ENCODE measurements around the gene FSTL4. TPM values are rescaled to one million over a fixed set of nuclear protein-coding genes. Genes with fewer than 3 reads are reported as not detected.

The FSTL4 gene
- total RNA-seq, 1 experiment from 2014 or later = 2.1 TPM

DNA sequence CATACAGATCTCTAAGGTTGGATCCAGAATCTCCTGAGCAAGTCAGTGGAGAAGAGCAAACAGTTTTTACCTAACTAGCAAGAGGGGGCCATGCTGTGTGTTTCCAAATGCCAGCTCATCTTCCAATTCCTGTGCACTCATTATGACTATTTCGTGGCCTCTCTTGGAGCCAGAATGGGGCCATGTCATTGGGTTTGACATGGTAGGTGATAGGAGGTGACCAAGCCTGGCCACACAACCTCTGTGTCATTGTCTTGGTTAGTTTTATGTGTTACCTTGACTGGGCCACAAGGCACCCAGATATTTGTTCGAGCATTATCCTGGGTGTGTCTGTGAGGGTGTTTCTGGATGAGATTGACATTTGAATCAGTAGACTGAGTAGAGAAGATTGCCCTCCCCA lies 354.4 kb downstream of the FSTL4 start:
- in situ Hi-C loops (cut with HindIII; ENCODE audit: low pct_unique_long_range_greater_than_20kb, low sequenced_read_pairs) = no loop called here
- DNase-seq (ENCODE audit: low read depth, low spot score) = no peak

DNA sequence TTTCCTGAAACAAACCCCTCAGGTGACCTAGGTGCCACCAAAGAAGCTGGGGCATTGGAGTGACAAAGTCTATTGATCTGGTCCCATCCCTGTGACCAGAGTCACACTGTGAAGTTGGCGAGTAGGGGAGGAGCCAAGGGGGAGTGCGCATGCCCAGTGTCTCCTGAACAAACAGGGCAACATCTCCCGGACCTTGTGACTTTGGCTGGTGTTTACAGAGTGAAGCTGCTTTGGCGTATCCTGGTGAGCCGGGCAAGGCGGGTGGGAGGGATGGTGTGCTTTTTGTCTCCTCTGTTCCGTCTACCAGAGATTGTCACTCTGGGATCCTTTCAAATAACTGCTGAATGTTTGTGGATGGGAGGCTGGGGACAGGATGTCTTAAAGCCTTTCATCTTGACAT lies 356.1 kb downstream of the FSTL4 start:
- no peak for DNase-seq (ENCODE audit: low read depth, low spot score)
- in situ Hi-C loops (cut with HindIII; ENCODE audit: low pct_unique_long_range_greater_than_20kb, low sequenced_read_pairs) = no loop called here

DNA sequence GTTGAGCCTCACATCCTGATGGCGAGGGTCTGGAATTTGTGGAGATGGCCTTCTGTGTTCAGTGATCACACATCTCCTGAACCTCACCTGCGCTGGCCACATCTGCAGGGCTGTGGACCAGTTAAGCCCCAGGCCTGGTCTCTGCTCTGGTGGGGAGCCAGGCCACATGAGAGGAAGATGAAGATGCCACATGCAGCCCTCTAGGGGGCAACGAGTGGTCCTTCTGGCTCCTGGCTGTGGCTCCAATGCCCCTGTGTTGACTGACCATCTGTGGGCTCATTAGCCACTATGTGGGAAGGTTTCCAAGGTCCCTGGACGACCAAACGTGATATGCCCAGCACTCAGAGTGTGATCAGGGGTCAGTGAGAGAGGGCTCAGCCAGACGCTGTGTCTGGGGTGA lies 357.5 kb downstream of the FSTL4 start:
- in situ Hi-C loops (cut with HindIII; ENCODE audit: low pct_unique_long_range_greater_than_20kb, low sequenced_read_pairs) = no loop called here
- DNase-seq (ENCODE audit: low read depth, low spot score) = no peak

DNA sequence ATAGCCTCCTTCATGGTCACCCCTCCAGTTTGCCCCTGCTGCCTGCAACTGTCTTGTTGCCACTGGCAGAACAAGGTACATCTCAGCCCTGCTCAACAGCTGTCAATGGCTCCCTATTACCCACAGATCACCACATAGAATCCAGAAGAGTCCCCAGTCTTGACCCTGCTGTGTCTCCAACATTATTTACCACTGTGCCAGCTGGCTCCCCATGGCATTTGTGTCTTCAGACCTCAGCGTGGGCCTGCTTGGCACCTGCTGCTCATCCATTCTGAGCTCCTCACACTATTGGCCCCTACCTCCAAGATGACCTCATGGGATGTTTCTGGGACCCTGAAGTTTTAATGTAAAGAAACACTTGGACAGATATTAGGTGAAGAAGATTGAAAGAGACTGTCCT lies 358.7 kb downstream of the FSTL4 start:
- no peak for DNase-seq (ENCODE audit: low read depth, low spot score)
- in situ Hi-C loops (cut with HindIII; ENCODE audit: low pct_unique_long_range_greater_than_20kb, low sequenced_read_pairs) = no loop called here

DNA sequence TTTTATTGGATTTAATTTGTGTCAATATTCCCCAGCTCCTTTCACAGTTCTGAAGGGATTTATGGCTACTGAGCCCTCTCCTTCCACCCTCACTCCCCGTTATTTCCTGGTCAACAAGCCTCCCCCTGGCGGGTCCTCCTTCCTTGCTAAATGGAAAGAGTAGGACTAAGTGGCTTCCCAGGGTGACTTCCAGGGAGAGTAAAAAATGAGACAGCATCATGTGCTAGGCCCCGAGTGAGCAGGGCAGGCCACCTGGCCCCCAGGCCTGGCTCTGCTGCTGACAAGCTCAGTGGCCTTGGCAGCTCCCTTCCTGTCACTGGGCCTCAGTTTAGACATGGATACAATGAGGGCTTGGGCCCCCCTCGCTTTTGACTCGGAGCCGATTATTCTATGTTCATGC lies 359.3 kb downstream of the FSTL4 start:
- DNase-seq (ENCODE audit: low read depth, low spot score) = no peak
- in situ Hi-C loops (cut with HindIII; ENCODE audit: low pct_unique_long_range_greater_than_20kb, low sequenced_read_pairs) = no loop called here

DNA sequence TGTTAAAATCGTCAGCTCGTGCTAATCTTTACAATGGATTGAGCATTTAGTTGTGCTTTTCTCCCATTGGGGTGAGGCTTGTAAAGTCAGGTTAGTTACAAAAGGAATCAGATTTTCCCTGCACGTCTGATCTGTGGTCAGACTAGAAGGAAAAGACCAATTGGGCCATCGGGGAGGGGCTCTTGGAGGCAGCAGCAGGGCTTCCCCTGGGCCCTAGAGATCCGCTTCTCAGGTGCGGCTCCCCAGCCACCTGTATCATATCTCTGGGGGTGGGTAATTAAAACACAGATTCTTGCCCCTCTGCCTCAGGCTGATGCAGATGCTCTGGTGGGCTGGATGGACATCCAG lies 360.2 kb downstream of the FSTL4 start:
- no peak for DNase-seq (ENCODE audit: low read depth, low spot score)
- in situ Hi-C loops (cut with HindIII; ENCODE audit: low pct_unique_long_range_greater_than_20kb, low sequenced_read_pairs) = no loop called here

DNA sequence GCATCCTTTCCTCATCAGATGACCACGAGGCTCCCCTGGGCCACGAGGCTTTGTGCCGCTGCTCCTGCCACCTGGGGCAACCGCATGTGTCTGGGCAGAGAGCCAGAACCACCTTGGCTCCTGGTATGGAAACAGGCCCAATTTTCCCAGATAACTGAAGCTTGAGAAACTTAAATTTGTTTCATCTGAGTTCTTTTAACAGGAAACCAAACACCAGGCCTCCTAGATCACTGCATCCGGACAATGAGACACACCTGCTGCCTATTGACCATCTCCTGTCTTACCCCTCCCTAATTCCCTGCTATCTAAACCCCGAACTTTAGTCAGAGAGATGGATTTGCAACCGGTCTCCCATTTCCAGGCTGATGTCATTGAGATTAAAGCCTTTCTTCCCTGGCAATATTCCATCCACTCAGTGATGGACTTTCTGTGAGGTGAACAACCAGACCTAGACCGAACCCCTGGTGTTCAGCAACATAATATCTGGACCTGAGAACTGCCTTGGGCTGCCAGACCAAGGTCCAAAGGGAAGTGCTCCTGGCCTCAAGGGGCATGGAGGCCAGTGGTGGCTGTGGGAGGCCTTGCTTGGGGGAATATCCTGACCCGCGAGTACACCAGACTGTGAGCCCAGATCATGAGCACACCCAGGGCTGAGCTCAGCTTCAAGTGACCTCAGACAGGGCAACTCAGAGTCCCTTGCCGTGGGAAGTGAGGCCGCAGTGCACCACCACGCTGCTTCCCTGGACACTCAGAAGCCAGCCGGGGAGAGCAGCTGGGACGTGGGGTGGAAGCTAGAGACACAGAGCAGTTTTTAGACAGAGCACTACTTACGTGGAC lies 360.8 kb downstream of the FSTL4 start:
- in situ Hi-C loops (cut with HindIII; ENCODE audit: low pct_unique_long_range_greater_than_20kb, low sequenced_read_pairs) = no loop called here
- no peak for DNase-seq (ENCODE audit: low read depth, low spot score)

DNA sequence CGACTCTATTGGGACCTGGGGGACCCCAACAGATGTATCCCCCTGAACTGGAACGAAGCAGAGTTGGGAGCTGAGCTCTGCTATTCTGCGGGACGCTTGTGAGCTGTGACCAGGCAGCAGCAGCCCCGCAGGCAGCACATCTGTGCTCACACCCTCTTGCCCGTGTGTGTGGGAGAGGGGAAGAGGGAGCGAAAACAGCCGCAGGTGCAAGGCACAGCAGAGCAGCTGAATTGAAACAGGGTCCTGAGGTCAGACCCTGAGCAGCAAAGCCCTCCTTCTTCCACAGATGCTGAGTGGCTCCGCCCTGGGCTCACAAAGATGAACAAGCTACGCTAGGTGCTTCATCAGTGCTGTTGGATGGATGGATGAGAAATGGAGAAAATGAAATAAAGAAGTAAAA lies 361.8 kb downstream of the FSTL4 start:
- in situ Hi-C loops (cut with HindIII; ENCODE audit: low pct_unique_long_range_greater_than_20kb, low sequenced_read_pairs) = no loop called here
- no peak for DNase-seq (ENCODE audit: low read depth, low spot score)

DNA sequence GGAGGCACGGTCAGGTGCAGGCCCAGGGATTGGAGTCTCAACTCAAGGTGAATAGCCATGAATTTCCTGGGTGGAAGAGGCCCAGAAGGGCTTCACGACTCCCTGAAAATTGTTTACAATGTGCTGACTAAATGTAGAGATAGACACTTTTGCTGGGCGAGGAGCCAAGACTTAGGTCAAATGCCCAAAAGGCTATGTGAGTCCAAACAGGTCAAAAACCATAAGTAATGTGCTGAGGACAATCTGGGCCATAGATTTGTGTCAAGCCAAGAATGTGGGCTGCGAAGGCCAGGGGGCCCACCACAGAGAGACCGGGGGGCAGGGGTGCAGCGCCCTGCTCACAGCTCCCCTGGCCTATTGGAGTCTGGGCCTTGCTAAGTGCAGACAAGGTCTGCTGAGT lies 362.7 kb downstream of the FSTL4 start:
- no peak for DNase-seq (ENCODE audit: low read depth, low spot score)
- in situ Hi-C loops (cut with HindIII; ENCODE audit: low pct_unique_long_range_greater_than_20kb, low sequenced_read_pairs) = no loop called here

DNA sequence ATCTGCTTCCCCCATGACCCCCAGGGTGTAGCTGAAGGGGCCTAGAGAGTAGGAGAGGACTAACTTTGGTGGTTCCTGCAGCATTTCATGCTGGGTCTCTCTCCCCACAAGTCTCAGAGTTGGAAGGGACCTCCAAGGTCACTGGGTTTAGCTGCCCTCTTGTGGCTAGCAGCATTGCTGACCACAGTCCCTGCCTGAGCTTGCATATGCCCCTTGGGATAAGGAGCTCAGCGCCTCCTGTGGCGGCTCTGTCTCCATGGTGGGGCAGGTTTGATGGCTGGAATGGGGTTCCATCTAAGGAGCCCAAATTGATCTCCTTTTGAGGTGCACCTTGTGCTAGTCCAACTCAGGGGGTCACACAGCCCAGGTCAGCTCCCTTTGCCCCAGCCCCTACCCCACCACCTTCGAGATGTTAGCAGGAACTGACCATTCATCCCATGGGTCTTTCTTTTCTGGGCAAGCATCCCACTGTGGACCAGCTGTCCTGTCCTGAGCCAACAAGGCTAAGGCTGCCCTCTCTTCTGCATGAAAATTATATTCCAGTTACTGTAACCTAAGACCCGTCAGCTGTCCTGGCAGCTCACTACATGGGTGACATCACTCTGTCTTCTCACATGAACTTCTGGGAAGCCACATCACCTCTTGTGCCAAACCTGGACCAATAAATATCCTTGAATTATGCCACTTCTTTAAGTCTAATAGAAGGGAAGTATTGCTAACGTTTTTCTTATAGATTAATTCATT lies 364.3 kb downstream of the FSTL4 start:
- peak; percentile 90 for DNase-seq (ENCODE audit: low read depth, low spot score)
- in situ Hi-C loops (cut with HindIII; ENCODE audit: low pct_unique_long_range_greater_than_20kb, low sequenced_read_pairs) = no loop called here

DNA sequence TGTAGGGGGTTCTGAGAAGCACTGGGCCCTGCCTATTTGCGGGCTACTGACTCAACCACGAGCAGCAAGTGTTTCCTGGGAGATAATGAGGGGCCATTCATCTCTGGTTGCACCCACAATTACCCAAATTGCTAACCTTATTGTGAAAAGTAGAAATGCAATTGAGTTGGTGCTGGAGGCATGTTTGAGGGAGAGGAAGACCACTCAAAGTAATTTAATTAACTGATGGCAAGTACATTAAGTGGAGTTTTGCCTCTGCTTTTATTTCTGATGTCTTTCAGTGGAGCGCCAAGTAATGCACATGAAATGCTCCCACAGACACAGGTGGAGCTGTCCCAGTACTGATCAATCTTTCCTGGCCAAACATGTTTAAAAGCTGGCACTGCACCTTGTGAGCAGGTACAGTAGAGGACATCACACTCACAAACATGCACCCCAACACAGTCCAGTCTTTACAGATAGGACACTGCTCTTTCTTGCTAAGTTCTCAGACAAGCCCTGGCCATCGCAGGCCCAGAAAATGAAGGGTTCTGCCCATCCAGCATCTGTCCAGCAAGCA lies 365.1 kb downstream of the FSTL4 start:
- in situ Hi-C loops (cut with HindIII; ENCODE audit: low pct_unique_long_range_greater_than_20kb, low sequenced_read_pairs) = no loop called here
- no peak for DNase-seq (ENCODE audit: low read depth, low spot score)

DNA sequence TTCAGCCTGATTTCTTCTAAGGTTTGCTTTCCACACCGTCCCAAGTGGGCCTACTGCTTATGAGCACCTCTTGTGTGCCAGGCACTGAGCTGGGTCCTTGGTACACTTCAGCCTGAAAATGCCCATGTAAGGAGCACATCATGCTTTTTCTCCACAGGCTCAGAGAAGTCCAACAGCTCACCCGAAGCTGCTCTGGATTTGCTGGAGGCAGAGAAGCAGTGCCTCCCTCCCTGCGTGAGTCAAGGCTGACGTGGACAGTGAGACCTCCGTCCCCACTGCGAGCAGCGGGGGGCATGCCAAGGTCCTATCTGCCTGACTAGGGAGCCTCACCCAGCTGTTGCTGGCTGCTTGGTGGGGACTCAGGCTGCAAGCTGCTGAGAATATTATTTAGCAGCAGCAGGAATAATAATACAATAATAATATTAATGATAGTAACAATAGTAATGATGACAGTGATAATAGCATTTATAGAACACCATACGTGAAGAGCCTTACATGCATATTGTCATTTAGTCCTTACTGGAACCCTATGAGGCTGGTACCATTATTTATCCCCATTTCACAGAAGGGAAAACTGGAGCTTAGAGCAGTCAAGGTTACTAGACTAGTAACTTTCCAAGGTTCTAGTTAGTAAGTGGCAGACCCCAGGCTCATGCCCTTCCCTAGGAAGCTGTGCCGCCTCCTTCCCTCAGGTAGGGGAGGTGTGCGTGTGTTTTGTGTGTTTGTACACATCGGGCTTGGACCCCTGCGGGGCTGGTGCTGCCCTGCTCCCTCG lies 365.8 kb downstream of the FSTL4 start:
- DNase-seq (ENCODE audit: low read depth, low spot score) = no peak
- in situ Hi-C loops (cut with HindIII; ENCODE audit: low pct_unique_long_range_greater_than_20kb, low sequenced_read_pairs) = no loop called here

DNA sequence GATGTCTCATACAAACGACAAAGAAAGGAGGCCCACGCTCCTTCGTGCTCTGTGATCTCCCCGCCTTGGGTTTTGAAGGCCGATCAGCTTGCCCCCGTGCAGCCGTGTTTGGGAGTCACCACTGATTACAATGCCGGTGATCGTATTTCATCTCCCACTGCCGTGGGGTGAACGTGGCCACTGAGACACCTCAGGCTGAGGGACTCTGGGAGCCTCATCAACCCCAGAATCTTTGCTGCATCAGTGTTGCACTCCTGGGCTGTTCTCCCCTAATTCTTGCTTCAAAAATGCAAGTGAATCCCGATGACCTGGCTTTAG lies 366.3 kb downstream of the FSTL4 start:
- DNase-seq (ENCODE audit: low read depth, low spot score) = no peak
- in situ Hi-C loops (cut with HindIII; ENCODE audit: low pct_unique_long_range_greater_than_20kb, low sequenced_read_pairs) = no loop called here

DNA sequence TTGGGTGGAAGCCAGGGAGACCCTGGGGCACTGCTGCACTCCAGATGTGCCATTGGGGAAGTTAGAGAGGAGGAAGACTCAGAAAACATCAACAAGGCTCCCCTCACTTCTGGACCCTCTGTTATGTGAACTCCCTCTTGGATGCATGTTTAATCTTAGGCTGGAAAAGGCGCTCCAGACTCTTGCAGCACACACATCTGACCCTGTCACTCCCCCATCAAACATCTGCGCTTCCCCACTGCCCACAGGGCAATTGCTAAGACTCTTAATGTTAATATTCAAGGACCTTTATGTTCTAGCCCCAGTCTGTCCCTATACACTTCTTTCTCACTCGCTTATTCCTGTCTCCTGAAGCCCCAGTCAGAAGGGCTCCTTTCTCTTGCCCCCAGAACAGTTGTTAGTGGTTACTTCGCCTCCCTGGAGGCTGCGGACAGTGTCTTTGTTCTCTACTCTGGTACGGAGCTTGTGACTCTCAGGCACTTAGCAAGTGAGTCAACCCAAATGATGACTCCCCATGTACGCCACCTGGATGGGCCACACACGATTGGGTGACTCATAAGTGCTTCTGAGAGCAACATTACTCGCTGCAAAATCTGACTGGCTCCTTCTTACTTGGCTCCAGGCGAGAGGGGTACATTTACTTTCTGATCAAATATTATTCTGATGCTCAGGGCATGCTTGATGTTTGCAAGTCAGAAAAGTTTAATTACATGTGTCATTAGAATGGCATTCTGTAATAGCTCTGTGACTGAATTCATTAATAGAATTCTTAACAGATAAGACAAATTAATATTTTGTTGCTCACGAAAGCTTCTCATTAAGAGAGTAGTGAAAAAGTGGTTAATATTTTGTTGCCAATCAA lies 366.9 kb downstream of the FSTL4 start:
- DNase-seq (ENCODE audit: low read depth, low spot score) = peak; percentile 89
- in situ Hi-C loops (cut with HindIII; ENCODE audit: low pct_unique_long_range_greater_than_20kb, low sequenced_read_pairs) = no loop called here

DNA sequence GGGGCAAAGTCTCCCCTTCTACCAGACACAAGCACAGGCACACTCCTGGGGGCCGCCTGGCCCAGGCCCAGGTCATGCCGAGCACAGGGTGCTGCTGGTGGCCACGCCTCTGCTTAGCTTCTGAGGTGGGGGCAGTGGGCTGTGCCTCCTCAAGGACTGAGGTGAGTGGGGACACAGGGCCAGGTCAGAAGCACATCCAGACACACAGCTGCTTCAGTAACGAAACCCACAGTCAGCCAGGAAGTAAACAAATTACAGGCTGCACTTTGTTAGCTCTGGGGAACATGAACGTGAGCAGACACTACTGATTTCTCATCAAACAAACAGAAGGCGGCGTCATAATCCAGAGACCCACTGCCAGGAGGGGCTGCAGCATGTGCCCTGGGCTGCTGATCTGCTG lies 368.1 kb downstream of the FSTL4 start:
- in situ Hi-C loops (cut with HindIII; ENCODE audit: low pct_unique_long_range_greater_than_20kb, low sequenced_read_pairs) = no loop called here
- DNase-seq (ENCODE audit: low read depth, low spot score) = no peak

DNA sequence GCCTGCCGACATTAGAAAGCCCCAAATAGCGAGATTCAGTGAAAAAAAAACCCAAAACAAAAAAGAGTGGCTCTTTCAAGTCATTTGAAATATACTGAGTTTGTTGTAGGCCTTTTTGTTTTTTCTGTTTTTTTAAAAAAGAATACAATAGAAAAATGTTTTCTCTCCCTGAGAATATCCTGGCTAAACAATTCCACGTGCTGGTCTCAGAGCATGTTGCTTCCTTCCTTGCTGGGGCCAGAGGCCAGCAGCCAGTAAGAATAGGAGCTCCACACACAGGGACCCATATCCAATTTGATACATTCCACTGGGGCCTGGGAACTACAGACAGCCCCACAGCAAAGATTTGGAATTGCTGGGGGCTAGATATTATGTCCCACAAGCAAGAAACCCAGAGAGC lies 369.1 kb downstream of the FSTL4 start:
- no peak for DNase-seq (ENCODE audit: low read depth, low spot score)
- in situ Hi-C loops (cut with HindIII; ENCODE audit: low pct_unique_long_range_greater_than_20kb, low sequenced_read_pairs) = no loop called here

DNA sequence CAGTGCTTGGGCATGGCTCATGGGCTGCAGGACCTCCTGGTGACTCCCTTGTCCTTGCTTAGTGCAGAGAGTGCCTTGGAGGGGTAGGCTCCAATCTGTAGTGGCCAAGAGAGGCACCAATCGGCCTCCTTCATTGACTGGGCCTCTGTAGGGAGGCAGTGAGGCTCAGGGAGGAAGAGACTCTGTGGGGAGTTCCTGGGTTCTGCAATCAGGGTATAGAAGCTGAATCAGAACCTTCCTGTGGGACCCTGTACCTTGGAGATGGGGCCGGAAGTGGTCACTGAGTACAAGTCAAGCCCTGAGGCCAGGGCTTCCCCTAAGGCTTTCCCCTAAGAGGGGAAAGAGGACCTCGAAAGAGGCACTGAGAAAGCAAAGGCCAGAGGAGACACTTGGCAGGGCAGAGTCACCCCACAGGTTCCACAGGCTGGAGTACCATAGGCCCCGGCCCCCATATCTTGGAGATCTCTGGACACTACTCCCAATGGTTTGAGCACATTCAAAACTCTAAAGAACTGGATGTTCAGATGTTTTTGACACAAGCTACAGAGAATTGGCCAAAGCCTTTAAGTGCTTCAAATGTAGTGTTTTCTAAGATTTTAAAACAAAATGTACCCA lies 370.0 kb downstream of the FSTL4 start:
- in situ Hi-C loops (cut with HindIII; ENCODE audit: low pct_unique_long_range_greater_than_20kb, low sequenced_read_pairs) = no loop called here
- no peak for DNase-seq (ENCODE audit: low read depth, low spot score)
